Embryonic facial prominence (tissue), 1 donor: Measurements from ENCODE around the gene TPPP2.

Experiments used
- DNase-seq: peaks from one replicate; pipeline ENCODE4 v3.0.0-alpha.2; 2016; ENCODE audit errors: extremely low spot score

TPPP2 gene

DNA sequence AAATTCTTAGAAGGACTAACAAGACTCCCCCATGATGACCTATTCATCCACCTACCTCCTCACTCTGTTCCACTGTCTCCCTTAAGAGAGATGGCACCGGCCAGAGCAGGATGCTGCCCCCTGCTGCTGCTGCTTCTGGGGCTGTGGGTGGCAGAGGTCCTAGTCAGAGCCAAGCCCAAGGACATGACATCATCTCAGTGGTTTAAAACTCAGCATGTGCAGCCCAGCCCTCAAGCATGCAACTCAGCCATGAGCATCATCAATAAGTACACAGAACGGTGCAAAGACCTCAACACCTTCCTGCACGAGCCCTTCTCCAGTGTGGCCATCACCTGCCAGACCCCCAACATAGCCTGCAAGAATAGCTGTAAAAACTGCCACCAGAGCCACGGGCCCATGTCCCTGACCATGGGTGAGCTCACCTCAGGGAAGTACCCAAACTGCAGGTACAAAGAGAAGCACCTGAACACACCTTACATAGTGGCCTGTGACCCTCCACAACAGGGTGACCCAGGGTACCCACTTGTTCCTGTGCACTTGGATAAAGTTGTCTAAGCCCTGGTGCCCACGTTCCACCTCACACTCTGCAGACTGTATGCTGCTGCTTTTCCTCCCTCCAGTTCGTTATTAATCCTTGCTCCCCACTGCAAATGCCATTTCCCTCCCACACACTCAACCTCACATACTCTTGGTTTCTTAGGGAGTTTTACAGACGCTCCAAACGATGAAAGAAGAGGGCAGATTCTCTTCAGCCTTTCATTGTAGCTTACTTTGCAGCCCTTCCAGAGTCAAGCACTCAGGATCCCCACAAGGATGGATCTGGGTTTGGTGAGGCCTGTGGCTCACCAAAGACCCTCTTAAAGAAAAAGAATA is 28.0 kb downstream of the TPPP2 start, which contains the start of gene RNASE8:
Gene RNASE8 (plus strand): TSS at position 20 of the 873 bp plus-strand sequence. CDS start 71 bp downstream, at position 91.
- no peak for DNase-seq

DNA sequence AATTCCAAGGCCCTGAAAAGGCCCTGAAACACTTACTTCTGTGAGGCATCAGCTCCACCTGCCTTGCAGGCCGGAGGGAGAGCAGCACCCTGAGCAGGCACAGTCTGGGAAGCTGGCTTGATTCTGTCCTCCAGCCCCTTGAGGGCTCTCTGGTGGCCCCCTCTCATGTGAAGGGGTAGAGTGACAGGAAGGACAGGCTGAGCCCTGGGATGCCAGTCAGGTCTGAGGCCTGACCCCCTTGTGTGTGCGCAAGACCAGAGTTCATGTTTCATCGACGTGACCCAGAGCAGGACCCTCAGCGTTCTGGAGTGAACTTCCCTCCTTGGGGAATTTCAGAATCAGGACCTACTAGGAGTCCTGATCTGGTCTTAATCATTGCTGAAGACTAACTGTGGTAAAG is 28.9 kb downstream of the TPPP2 start:
- DNase-seq: no peak

DNA sequence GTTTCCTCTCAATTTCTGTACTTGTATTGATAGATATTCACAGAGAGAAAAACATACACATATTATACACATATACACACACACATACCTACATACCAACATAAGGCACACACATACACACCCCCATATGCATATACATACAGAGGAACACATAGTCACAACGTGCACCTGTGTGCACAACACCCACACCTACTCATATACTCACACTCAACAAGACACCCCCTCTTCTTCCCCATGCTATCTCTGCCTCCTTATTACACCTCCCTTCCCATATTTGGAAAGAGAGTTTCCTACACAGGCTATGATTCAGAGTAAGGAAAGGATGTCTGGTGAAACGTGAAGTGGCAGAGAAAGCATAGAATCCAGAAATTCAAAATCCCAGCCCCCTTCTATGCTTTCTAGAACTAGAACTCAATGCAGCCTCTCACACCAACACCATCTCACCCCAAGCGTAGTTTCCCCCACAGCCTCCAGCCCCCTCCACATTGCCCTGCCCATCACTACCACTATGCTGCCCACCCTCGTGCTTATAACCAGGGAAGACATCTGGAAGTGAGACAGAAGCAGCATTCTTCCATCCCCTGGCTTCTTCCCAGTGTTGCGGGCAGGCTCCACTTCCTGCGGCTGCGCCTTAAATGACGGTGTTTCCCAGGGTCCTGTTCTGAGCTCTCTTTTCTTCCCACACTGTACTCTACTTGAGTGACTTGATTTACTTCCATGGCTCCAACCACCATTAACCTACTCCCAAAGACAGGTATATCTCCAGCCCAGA is 30.0 kb downstream of the TPPP2 start:
- DNase-seq: no peak

DNA sequence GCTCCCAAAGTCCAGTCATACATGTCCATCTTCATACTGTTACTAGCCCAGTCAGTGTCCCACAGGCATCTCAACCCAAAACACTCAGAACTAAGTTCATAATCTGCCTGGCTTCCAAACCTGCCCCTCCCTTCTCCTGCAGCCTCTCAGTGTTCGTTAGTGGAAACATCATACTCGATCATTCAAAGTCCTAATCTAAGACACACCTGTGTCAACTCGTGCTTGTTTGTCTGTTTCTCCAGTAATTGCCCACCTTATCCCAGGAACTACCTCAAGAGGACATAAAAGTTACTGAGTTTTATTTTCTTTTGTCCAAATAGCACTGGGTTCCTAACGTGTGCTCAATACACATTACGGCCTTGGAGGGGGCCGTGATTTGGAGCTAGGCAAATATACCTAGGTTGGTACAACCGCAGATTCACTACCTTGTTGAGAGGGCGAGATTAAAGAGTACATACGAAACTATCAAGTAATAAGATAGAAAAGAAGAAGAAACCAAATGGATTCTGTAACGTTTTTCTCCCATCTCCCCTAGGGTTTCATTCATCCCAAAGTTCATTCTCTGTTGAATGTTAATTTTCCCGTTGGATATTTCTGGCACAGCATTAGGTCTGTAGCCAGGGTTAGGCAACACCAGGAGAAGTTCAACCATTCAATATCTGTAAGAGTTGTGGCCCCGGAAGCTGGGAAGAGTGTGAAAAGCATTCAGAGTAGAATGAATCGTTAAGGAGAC is 30.8 kb downstream of the TPPP2 start:
- no peak for DNase-seq

DNA sequence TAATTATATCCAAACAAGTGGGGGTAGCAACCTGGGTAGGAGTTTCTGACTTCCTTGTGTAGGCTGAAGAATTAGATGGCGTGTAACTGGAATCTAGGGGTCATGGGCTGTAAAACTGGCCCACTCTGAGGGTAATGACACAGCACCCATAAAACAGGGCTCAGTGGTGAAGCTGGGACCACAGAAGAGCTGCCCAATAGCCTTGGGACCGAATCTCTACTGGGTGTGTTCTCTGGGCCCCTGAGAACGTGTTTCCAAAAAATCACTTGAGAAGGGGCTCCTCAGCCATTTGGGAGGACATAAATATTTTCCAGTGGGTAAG is 31.3 kb downstream of the TPPP2 start:
- no peak for DNase-seq

DNA sequence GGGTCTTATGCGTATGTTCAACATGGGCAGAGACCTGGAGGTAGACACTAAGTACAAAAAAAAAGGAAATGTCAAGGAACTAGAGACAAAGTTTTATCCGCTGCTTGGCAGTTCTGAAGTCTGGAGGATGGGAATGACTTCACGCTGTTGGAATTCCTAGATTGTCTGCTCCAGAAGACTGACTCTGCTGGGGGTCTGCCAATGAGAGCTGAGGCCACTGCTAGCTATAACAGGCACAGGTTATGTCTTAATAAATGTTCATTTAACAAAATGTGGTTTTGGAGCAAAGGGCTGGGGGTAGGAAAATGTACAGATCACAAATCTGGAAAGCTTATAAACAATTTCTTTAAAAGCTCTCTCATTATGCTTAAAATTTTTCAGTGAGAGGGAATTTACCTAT is 33.5 kb downstream of the TPPP2 start:
- DNase-seq: no peak

DNA sequence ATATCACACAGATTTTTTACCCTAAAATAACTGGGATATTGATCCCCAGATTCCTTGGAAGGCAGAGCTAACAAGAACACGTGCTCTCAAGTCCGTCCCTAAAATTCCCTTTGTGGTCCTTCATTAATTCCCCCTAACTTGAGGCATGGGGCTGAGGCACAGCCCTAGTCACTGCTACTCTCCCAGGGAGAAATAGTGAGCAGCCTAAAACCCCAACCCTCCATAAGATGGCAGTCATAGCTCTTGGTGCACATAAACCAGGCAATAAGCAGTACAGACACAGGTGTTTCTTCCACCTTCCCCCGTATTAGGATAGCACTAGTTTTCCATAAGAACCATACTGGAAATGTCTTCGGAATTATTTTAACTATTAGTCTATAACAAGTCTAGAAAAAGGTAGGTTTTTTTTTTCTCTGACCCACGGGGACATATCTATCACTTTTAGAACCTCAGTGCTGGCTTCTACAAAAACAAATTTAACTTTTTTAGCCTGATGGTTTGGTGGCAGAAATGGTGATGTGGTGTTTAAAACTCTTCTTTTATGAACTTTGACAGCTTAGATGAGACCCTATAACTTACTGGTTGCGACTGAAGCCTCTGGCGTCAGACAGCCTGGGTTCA is 37.0 kb downstream of the TPPP2 start:
- no peak for DNase-seq

DNA sequence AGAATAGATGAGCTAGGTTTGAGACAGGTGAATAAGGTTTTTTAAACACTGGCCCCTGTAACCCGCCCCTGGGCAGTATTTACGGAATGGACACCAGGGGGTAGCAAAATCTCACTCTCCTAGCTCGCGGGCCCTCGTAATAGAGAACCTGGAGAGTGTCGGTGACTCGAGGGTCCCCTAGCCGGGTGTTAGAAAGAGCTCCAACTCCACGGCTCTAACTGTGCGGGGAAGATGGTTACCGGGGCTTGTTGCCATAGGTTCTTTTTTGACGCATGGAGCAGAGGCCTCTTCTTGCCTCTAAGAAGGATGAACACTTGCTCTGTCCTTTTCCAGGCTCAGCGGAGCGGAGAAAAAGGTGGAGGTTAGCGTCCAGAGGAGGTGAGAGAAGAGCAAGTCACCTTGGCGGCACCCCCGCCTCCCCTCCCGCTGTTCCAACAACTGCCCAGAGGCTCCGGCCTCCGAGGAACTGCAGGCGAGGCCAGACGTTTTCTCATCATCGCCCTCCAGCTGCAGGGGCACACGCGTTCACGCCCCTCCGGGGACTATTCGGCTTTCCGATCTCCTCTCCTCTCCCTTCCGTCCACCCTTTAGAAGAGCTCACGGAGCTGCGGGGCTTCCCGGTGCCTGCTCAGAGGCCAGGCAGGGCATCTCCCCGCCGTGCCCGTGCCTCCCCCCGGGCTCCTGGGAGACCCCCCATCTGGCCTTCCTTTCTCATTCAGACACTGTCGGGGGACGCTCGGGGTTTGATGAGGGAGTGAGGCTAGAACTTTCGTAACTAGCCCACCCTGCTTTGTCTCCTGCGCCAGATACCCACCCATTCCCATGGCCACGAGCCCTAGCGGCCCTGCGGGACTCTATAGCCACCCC is 38.7 kb downstream of the TPPP2 start:
- DNase-seq: peak; percentile 48

DNA sequence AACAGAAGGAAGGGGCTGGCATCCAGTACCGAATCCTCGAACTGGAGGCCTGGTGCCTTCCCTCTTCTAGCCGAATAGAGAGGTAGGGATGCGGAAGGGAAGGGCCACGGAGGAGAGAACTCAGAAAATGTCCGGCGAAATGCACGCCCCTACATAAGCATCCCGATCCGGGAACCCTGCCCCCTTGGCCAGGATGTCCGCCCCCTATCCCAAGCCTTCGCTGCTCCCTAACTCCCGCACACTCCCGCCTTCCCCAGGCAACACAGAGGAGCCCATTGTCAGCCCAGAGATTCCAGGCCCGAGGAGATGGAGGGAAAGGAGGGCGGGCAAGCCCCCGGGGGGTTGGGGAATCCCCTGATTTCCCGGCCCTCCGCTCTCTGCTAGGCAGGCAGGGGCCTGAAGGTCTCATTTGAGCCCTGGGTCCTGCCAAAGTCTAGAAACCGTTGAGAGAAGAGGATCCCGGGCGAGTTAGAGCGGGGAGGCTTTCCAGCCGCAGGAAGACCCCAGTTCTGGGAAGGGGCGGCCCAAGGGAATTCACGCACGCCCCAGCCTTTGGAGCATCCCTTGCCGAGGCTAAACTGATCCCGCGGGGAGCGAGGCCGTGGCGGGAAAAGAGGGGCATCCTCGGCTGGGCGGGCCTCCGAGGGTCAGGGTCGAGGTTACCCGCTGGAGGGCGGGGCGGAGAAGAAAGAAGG is 39.5 kb downstream of the TPPP2 start:
- peak; percentile 51 for DNase-seq

DNA sequence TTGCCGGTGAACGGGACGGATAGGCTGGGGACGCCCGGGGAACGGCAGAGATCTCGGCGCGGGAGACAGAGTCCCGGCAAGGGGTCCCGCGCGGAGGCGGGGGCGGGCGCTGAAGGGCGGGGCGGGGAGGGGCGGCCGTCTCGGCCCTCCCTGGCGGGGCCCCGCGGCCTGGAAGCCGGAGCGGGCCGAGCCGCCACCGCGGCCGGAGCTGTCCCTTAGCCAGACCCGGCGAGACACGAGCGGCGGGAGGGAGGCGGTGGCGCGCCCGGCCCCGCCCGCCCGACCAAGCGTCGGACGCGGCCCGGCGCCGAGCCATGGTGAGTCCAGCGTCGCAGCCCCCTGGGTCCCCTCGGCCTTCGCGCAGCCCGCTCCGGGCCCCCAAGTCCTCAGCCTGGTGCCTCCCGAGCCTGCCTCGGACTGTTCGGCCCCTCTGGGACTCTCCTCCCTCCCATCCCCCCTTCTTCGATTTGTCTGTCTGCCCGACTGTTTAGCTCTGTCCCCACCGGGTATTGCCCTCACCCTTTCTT is 40.1 kb downstream of the TPPP2 start, which contains the start of gene ARHGEF40:
Gene ARHGEF40 (plus strand): TSS at position 222 of the 527 bp plus-strand sequence. CDS start 93 bp downstream, at position 315.
- DNase-seq: peak; percentile 36

DNA sequence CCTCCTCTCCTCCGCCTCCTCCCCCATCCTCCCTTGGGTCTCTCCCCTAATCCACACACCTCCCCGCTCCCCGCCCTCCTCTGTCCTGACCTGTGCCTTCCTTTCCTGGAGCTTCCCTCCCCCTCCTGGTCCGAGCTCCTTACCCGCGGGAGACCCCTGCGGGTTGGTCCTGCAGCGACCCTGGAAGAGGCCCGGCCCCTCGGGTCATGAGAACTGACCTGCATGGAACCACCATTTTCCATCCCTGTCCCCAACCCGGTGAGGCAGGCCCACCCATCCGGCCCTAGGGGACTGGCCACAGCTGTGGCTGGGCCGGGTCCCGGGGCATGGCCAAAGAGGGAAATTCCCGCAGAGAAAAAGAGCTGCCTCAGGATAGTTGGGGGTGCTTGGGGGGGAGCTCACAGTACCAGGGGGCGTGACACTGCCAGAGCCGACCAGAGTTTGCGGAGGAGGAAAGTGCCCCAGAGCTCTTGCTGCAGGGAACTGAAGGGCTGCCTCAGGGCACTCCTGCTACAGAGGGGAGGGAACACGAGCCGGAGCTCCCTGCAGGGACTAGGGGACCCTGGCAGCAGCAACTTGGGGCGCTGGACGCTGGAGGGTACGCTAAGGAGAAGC is 40.7 kb downstream of the TPPP2 start:
- DNase-seq: peak; percentile 47

DNA sequence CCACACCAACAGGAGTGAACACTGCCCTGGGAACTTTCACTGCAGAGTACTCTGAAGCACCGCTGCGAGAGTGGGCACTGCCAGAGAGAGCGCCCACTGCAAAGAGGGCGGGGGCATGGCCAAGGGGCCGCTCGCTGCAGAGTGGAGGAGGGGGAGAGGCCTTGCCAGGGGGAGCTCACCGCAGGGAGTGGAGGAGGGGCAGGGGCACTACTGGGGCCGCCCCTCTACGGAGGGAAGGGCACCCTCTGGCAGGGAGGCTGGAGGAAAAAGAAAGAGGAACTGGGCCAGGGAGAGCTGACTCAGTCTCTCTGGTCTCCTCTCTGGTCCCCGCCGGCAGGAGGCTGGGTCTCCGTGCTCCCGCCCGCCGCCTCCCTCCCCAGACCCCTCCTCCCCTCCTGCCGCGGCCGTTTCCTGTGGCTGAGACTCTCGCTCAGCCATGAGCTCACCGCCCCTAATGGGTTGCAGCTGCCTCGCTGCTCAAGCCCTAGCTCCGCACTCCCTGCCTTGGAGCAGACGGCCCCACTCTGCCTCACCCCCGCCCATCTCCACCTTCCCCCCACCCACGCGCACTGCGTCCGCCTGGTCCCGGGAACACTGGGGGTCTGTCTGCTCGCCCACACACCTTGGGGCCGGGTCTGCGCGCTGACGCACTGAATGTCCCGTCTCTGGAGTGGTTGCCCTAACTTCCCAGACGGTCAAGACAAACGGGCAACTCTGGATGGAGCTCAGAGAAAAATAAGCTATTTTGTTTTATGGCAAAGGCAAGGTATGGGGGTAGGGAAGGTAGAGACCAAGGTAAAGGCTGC is 41.4 kb downstream of the TPPP2 start:
- peak; percentile 95 for DNase-seq

DNA sequence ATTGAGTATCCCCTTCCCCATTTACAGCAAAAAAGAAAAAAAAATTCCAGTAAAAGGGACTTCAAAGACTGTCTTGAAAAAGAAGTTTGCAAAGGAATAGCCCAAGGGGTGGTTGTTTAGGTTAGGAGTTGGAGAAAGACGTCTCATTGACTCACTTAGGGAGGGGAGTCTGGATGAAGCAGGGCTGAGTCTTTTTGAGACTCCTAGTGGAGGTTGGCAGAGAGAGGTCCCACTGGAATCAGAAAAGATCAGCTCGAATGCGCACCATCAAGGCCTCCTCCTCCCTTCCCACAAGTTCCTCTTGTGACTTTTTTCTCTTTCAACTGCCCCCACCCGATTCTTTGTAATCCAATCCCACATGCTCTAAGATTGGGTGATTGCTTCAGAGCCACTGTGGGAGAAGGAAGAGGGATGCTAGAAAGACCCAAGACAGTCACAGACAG is 42.0 kb downstream of the TPPP2 start:
- peak; percentile 52 for DNase-seq

DNA sequence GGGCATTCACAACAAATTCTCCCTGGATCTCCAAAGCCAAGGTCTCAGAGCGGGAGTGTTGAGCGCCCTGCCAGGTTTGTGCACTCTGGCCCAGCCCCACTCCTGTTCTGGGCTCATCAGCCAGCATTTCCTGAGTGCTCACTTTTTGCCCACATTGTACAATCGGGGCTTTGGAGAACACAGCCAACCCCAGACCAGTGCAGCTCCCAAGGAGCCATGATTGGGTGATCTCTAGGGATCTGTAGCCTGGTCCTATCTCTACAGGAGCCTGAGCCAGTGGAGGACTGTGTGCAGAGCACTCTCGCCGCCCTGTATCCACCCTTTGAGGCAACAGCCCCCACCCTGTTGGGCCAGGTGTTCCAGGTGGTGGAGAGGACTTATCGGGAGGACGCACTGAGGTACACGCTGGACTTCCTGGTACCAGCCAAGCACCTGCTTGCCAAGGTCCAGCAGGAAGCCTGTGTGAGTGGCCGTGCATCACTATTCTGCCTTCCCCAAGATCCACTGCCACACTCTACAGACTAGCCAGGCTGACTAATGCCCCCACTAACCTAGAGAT is 42.8 kb downstream of the TPPP2 start:
- no peak for DNase-seq

DNA sequence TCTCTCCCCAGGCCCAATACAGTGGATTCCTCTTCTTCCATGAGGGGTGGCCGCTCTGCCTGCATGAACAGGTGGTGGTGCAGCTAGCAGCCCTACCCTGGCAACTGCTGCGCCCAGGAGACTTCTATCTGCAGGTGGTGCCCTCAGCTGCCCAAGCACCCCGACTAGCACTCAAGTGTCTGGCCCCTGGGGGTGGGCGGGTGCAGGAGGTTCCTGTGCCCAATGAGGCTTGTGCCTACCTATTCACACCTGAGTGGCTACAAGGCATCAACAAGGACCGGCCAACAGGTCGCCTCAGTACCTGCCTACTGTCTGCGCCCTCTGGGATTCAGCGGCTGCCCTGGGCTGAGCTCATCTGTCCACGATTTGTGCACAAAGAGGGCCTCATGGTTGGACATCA is 43.9 kb downstream of the TPPP2 start:
- DNase-seq: no peak

DNA sequence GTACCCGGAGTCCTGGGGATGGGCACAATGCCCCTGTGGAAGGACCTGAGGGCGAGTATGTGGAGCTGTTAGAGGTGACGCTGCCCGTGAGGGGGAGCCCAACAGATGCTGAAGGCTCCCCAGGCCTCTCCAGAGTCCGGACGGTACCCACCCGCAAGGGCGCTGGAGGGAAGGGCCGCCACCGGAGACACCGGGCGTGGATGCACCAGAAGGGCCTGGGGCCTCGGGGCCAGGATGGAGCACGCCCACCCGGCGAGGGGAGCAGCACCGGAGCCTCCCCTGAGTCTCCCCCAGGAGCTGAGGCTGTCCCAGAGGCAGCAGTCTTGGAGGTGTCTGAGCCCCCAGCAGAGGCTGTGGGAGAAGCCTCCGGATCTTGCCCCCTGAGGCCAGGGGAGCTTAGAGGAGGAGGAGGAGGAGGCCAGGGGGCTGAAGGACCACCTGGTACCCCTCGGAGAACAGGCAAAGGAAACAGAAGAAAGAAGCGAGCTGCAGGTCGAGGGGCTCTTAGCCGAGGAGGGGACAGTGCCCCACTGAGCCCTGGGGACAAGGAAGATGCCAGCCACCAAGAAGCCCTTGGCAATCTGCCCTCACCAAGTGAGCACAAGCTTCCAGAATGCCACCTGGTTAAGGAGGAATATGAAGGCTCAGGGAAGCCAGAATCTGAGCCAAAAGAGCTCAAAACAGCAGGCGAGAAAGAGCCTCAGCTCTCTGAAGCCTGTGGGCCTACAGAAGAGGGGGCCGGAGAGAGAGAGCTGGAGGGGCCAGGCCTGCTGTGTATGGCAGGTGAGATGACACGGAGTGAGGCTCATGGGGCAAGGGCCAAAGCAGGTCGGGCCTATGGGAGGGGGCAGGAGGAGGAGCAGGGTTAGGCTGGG is 44.6 kb downstream of the TPPP2 start:
- DNase-seq: no peak
